DMS 273 treated with DMSO at 0.1 percent for 48 hours (cell line): ENCODE results near the gene SCAPER.
"Not testable (repeated sequence)": the region's sequence is repeated elsewhere in the genome, so short reads cannot be mapped to it uniquely, and the experiment has no call there.

ENCODE experiments used
- DNase-seq: peaks from one replicate; lab custom pipeline; 2025; lab: John Stamatoyannopoulos, UW

The SCAPER gene

GRCh38 chr15:76863123-76863522 lies 42.0 kb downstream of the SCAPER start:
- no peak for DNase-seq

DNA sequence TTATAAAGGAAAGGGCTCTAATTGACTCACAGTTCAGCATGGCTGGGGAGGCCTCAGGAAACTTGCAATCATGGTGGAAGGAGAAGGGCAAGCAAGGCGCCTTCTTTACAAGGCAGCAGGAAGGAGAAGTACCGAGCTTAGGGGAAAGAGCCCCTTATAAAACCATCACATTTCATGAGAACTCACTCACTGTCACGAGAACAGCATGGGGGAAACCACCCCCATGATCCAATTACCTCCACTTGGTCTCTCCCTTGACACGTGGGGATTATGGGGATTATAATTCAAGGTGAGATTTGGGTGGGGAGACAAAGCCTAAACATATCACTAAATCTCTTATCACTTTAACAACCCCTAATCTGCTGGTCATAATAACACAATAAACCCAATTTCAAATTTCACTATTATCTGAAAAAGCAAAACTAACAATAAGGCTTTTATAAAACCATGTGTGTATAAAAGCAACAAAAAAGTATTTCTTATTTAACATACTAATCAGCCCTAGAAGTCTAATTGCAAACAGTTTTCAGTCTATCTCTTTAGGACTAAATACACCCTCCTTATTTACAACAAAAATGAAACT lies 43.2 kb downstream of the SCAPER start:
- DNase-seq = no peak

DNA sequence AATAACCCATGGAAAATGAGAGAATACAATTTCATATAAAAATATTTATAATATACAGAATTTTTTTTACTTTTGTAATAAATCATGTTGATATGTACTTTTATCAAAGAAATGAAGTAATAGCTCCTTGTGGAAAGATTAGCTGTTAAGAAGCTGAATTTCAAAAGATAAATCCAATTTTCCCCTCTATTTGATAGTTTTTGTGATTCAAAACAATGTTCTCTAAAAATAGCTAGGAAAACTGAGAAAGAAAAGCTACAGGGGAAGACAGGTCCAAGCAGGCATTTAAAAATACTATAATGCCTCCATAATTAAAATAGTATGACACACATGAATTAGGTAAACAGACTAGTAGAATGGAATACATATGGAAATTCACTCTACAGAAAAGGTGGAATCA lies 44.9 kb downstream of the SCAPER start:
- DNase-seq = no peak

DNA sequence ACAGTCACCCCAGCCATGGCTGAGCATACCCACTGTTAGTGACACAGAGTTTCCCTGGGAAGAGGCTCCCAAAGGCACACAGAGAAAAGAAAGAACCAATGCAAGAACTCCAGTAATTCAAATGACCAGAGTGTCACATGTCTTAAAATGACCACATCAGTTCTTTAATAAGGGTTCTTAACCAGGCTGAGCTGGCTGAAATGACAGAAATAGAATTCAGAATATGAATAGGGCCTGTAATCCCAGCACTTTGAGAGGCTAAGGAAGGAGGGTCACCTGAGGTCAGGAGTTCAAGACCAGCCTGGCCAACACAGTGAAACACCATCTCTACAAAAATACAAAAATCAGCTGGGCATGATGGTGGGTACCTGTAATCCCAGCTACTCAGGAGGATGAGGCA lies 54.8 kb downstream of the SCAPER start:
- not testable (repeated sequence) for DNase-seq

GRCh38 chr15:76846782-76847181 lies 58.4 kb downstream of the SCAPER start:
- DNase-seq = no peak

- DNase-seq = no peak
Measured at GRCh38 chr15:76844096-76844495, 61.0 kb downstream of the SCAPER start.

GRCh38 chr15:76843269-76843668 lies 61.9 kb downstream of the SCAPER start:
- DNase-seq = no peak

GRCh38 chr15:76840830-76841460 lies 64.2 kb downstream of the SCAPER start:
- DNase-seq = no peak

- DNase-seq = no peak
Measured at GRCh38 chr15:76839173-76839572, 66.0 kb downstream of the SCAPER start.

- no peak for DNase-seq
Measured at GRCh38 chr15:76837474-76837873, 67.7 kb downstream of the SCAPER start.

GRCh38 chr15:76829939-76830338 lies 75.2 kb downstream of the SCAPER start:
- no peak for DNase-seq

- no peak for DNase-seq
Measured at GRCh38 chr15:76823890-76824289, 81.2 kb downstream of the SCAPER start.

GRCh38 chr15:76823303-76823702 lies 81.8 kb downstream of the SCAPER start:
- DNase-seq = no peak

DNA sequence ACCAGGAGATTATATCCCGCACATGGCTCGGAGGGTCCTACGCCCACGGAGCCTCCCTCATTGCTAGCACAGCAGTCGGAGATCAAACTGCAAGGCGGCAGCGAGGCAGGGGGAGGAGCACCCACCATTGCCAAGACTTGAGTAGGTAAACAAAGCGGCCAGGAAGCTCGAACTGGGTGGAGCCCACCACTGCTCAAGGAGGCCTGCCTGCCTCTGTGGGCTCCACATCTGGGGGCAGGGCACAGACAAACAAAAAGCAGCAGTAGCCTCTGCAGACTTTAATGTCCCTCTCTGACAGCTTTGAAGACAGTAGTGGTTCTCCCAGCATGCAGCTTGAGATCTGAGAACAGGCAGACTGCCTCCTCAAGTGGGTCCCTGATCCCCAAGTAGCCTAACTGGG lies 86.2 kb downstream of the SCAPER start:
- not testable (repeated sequence) for DNase-seq

- DNase-seq = no peak
Measured at GRCh38 chr15:76815421-76815820, 89.7 kb downstream of the SCAPER start.

GRCh38 chr15:76812381-76812780 lies 92.8 kb downstream of the SCAPER start:
- no peak for DNase-seq

GRCh38 chr15:76809412-76810103 lies 95.6 kb downstream of the SCAPER start:
- DNase-seq = no peak

- no peak for DNase-seq
Measured at GRCh38 chr15:76803049-76803571, 102.0 kb downstream of the SCAPER start.

DNA sequence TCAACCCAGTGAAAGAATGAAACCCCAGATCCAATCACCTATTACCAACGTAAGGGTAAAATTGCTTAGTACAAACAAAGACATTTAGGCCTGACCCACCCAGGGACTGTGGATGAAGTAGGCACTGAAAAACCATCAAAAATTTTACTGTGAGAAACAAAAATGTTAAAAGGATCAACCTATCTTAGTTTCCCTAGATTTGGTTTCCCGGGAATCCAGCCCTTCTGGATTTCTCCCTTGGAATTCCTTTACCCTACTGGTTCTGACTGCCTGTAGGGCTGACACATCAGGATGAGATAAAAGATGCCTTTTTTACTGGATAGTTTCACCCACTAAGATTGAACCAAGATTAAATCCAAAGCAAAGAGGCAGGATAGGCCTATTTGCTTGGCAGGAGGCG lies 102.7 kb downstream of the SCAPER start:
- no peak for DNase-seq

DNA sequence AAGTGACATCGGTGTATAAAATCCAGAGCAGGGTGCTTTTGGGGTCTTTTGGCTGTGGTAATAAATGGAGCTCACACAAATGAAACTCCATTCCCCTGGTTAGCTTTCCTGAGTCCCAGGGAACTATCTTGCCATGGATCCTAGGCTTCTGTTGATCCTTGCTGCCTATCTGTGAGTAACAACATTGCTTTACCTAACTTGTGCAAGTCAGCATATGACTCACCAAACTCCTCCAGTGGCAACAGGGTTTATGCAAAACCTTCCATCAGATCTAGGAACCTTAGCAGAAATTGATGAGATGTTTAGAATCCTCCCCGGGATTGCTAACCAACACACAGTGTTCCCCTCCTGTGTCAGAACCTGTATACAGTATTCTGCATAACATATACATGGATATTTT lies 105.4 kb downstream of the SCAPER start:
- no peak for DNase-seq

- no peak for DNase-seq
Measured at GRCh38 chr15:76795217-76795616, 109.9 kb downstream of the SCAPER start.

GRCh38 chr15:76793162-76793561 lies 112.0 kb downstream of the SCAPER start:
- DNase-seq = no peak

DNA sequence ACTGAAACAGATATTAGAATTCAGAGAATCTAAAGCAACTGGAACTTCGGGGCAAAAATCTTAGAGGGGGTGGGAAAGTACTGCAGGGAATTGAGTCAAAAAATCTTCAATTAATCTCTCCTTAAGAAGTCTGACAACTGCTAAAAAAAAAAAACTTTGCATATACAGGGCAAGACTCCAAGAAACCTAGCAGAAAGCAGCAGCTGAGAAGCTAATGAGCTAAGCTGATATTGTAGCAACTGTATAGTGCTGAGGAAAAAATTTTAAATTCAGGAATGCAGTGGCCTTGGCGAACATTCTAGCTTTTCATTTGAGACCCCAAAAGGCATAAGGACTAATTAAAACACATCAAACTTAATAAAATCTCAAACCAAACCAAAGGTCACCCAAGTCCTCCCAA lies 113.6 kb downstream of the SCAPER start:
- no peak for DNase-seq
